GM12872 (cell line): ENCODE results near the gene SH2B3.

Source experiments
- CTCF ChIP-seq: IDR thresholded peaks from 3 replicates; pipeline ENCODE4 v1.5.1; 2011; ENCODE audit warnings: low read depth, mild to moderate bottlenecking, low read length, moderate library complexity; ENCODE audit not compliant: insufficient read depth

SH2B3 gene

GRCh38 chr12:111390910-111391309, 14.8 kb upstream of the SH2B3 start:
- no peak for TF ChIP-seq CTCF

- no peak for TF ChIP-seq CTCF
These were observed 11.9 kb upstream of the SH2B3 start for GRCh38 chr12:111393700-111394300.

- no peak for TF ChIP-seq CTCF
These were observed 11.2 kb upstream of the SH2B3 start for GRCh38 chr12:111394480-111394879.

- TF ChIP-seq CTCF = no peak
These were observed 10.2 kb upstream of the SH2B3 start for GRCh38 chr12:111395336-111396187.

DNA sequence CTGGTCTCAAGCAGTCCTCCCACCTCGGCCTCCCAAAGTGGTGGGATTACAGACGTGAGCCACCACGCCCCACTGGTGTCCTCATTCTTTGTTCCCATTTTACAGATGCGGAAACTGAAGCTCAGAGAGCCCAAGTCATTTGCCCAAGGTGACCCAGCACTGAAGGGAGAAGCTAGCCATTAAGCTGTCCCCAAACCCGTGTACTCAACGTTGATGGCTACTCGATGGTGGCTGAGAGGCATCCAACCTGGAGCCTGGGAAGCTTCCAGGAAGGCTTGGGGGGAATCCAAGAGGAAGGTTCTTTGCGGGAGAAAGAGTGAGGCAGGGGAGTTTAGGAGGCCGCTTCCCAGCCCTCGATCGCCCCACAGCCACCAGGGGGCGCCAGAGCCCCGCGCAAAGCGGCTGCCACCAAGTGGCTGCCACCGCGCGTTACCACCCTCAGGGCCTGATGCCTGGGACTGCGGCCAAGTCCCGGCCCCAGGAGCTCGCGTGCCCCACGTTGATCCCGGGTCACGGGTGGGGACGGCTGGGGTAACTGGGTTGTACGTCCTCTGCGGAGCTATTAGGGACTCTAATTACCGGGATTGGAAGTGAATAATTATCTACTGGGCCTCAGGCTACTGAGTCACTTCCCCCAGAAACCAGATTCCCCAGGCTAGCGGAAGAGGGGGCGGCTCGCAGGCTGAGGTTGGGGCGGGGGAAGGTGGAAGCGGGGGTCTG, 8.8 kb upstream of the SH2B3 start:
- peak; percentile 100 for TF ChIP-seq CTCF

- no peak for TF ChIP-seq CTCF
These were observed 7.2 kb upstream of the SH2B3 start for GRCh38 chr12:111398530-111398929.

DNA sequence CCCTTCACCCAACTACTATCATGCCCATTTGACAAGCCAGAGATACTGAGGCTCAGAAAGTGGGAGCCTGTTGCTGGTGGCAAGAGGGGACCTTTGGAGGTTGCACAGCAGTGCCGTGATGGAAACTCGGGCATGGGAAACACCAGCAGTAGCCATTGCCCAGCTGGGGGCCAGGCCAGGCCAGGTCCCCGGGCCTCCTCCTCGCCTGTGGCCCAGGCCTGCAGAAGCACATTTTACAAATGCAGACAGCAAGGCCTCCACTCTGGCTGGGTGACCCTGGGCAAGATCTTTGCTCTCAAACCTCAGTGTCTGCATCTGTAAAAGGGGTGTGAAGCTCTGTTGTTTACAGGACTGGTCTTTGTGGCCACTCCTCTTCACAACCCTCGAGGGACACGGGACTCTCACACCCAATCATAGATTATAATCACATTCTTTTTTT, 4.5 kb upstream of the SH2B3 start:
- TF ChIP-seq CTCF = no peak
